Activated CD4-positive, CD25-positive, alpha-beta regulatory T cell treated with anti-CD3 and anti-CD28 coated beads, Interleukin-2, amount 50 U/mL, for 16 hours (primary cell): ENCODE measurements around the gene CSAD.
"Not testable (repeated sequence)": the region's sequence is repeated elsewhere in the genome, so short reads cannot be mapped to it uniquely, and the experiment has no call there.

Experiments
- DNase-seq: peaks from one replicate; pipeline ENCODE4 v3.0.0-alpha.2; 2020; ENCODE audit warnings: low read depth, low spot score

The CSAD gene

DNA sequence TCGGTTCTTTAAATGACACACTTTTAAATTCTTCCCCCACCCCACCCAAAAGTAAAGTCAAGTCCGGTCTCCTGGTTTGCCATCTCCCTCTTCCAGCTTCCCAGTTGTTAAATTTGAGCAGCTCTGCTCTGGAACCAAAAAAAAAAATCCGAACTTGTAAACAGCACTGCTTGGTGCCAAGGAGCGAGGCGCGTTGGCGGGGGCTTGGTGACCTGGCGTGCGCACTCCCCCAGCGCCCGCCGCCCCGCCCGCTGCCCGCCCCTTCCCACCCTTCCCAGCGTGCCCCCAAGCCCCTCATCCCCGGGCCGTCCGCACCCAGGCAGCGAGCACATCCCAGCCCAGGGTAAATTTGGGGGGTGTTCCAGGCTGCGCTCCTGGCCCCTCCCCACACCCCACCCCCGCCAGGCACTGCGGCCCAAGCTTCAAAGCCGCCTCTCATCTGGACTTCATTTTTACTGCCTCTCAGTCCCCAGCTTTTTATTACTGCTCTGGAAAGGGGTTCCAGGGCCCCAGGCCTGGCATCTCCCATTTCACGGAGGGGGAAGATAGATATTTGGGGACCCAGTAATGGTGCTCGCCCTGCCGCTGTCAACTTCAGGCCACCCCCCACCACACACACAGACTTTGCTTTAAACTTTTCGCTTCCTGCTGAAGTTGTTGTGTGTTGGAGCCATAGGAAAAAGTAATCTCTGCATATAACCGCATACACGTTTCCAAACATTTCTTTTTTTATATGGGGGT is 38.0 kb upstream of the CSAD start:
- DNase-seq: no peak

DNA sequence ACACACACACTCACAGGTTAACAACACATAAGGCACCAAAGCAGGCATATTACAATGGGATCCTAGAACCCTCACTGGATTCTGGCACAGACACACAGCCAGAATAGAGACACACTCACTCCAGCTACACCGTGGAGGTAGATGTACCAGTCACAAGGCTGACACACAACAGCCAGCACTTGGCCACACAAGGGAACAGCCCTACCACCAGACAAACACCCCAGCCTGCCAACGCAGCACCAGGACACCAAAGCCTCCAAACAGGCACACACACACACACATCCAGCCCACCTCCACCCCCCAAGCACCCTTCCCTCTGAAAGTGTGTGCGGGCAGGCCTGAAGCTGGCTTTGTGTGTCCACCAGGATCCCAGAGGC is 37.2 kb upstream of the CSAD start:
- DNase-seq: no peak

DNA sequence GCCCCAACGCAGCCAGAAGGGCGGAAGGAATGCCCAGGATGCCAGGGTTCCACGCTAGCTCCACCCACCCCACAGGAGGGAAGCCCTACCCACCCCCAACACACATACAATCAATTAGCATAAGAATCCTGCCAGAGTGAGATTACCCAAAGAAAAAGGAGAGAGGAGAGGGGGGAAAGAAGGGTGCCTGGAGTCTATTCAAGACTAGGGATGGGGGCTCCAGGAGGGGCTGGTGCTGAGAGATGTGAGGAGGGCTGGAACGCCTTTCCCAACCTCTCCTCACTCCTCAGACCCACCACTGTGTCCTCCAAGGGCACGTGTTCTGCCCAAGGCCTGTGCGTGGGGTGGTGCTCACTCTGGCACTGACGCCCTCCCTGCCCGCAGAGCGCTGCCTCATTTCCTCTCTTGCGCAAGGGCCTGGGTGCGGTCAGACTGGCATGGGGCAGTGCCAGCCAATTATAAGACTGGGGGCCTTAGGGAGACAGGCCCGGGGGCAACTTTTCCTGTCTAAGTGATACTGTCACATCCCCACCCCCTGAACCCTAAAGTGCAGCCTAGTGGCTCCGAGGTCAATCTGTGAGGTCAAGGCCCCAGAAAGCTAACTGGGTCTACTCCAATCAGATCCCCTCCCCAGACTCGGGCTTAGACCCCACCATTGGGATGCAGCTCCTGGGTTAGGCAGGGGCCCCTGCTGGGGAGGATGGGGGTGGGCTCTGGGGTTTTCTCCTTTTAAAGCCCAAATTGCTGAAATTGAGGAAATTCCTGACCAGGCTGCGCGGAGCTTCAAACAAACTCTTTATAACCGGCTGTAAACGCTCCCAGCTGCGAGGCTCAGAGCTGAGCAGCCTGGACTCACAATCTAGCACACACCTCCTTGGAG is 36.6 kb upstream of the CSAD start:
- DNase-seq: no peak

DNA sequence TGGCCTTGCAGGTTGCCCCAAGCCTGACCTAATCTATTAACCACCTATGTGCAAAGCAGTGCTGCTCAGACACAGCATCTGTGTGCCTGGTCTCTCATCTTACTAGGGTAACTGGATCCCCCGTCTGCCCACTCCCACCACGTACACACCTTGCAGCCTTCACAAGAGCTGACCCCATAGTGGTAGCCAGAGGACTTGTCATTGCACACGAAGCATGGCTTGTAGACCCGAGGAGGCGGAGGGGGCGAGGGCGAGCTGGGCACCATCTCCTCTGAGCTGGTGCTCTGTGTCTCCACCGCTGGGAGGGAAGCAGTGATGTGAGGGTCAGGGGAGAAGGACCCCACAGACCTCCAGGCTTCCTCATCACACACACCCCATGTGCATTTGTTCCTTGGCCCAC is 34.8 kb upstream of the CSAD start:
- DNase-seq: no peak

DNA sequence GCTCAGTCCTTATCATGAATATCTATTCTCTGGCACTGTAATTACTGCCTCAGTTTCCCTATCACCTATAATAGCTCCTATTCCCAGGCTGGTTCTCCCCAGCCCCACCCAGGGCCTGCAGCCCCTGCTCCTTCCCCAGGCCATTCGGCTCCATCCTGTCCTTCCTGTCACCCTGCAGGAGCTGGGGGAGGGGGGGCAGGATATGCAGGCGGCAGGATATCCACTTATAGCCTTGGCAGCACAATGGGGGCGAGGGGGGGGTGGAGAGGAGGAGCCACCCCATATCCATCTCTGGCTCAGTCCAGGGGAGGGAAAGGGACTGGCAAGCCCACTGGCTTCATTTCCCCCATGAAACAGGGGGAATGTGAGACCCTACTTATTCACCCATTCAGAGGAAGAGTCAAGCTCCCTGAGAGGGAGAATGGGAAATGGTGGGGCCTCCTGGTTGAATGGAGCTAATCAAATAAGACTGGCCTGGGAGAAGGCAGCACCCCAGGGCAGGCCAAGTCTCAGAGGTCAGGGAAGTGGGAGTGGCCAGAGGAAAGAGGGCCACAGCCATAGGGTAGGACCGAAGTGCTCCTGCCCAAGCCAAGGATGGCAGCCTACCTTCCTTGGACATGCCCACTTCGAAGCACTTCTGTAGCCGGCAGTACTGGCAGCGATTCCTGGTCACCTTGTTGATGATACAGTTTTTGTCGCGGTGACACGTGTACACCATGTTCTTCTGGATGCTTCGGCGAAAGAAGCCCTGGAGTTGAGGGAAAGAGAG is 34.1 kb upstream of the CSAD start:
- DNase-seq: no peak

DNA sequence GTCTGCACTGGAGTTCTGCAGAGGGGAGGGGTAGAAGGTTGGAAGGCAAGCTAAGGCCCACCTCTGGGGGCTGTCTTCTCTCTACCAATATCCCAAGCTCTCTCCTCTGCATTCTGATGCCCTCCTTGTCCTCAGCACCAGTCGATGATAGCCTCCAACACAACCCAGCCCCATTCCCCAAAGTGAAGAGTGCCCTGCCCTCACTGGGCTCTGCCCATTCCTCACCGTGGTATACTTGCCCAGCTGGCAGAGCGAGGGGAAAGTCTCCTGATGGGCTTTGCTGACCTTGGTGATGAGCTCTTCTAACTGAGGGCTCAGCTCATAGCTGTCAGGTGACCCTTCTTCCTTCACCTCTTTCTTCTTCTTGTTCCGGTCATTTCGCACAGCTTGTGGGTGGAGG is 33.5 kb upstream of the CSAD start:
- DNase-seq: no peak

DNA sequence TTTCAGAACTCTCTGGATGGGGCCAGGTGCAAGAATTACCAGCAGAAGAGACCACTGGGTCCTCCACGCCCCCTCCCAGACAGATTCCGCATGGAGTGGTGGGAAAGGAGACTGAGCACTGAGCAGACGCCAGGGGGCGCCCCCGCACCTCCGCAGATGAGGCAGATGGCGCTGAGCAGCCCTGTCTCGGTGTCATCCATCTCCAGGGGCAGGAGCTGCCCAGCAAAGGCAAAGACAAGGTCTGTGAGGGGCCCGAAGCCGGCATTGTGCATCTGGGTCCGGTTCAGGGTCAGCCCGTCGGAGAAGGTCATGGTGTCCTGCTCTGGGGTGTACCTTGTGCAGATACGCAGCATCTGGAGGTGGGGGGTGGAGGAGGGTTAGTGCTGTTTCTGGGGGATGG is 32.6 kb upstream of the CSAD start:
- peak; percentile 65 for DNase-seq

DNA sequence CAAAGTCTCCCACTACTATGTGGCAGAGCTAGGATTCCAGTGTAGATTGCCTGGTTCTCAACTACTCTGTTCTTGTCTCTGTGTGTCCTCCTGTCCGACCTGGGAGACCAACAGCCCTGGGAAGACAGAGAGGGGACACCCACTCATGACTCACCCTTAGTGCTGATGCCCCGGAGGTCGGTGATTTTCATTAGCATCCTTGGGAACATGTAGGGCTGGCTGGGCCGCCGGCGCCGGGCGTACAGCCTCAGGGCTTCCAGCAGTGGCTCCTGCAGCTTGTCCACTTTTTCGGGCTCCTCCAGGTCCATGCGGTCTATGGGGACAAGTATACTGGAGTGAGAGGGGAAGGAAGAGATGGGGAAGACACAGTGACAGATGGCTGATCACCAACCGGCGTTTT is 32.2 kb upstream of the CSAD start:
- DNase-seq: no peak

DNA sequence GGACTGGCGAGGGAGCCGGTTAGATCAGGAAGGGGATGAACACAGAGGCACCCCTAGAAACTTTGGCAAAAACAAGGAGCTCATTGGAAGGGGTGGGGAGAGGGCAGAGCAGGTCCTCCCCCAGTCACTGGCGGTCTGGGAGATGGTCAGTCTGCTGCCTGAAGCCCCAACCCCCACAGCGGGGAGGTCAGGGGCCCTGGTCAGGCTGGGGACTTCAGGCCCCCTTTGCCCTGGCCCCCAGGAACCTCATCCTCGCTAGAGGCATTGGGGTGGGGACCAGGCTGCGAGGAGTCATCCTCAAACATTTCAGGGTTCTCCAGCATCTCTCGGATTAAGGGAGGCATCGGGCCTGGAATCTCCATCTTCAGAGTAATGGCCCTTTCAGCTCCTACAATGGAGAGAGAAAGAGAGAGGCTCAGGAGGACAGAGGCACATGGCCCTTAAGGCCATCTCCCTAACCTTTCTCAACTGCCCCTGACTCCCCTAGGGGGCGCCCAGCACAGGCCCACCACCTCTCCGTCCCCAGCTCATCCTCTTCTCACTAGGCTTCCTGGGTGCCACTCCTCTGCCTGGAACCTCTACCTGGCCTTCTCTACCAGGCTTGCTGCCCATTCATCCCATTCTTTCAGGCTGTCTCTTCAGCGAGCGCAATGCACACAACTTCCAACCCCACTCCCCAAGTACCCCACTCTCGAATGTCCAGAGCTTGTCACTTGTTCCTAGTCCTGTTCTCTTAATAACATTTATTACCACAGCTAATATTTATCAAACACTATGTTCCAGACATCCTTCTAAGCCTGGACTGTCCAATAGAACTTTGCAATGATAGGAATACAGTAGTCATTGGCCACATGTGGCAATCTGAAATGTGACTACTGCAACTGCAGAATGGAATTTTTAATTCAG is 31.0 kb upstream of the CSAD start:
- DNase-seq: no peak

DNA sequence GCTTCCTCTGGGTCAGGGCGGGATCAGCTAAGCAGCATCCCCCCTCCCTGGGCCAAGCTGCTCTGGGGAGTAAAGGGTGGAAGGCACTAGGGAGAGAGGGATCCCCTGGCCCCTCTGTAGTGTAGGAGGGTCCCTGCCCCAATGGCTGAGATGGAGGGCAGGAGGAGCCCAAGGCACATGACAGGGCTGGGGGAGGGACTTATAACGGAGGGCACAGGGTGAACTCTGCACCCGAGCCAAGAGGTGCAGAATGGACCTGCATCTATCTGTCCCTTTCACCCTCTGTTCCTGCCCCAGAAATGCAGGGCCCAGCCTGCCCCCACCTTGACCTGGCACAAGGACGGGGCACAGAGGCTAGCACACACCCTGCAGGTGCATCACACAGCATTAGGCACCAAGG is 30.1 kb upstream of the CSAD start:
- no peak for DNase-seq

DNA sequence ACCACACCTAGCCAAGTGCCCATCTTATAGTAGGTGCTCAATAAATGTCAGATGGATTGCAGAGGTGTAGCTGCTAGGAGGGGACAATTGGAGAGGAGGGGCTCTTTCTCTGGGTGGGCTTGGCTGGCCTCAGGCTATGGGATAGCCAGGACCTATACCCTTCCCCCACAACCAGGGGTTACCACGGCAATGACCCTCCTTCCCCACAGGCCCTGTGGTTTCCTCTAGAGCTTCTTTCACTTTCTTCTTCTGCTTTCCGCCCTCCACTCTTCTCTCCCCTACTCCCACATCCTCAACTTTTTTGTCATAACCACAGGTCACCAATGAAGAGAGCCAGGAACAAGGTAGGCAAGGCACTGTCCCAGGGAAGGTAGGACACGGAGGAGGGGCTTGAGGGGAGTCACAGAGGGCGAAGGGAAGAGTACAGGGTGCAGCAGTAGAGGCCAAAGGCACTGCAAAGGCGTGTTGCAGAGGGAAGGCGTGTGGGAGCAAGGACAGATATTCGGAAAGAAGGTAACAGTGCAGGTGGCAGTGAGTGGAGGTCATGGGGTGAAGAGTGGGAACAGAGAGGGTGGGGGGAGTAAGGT is 28.2 kb upstream of the CSAD start:
- no peak for DNase-seq

DNA sequence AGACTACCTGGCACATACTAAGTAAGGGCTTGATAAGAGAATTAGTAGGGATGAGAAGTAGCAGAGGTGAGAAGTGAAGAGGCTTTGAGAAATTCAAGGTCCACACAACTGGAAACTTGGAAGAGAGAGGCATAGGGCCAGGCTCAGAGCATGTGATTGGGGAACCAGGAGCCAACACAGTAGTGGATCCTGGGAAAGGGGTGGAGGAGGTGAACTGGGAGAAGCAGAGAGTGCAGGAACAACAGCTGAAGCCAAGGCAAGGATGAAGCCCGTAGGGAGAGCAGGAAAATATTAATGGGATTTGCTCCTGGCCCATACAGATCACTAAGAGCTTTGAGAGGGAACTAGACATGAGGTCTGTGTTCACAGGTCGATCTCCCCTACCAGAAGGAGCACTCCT is 27.7 kb upstream of the CSAD start:
- DNase-seq: no peak

DNA sequence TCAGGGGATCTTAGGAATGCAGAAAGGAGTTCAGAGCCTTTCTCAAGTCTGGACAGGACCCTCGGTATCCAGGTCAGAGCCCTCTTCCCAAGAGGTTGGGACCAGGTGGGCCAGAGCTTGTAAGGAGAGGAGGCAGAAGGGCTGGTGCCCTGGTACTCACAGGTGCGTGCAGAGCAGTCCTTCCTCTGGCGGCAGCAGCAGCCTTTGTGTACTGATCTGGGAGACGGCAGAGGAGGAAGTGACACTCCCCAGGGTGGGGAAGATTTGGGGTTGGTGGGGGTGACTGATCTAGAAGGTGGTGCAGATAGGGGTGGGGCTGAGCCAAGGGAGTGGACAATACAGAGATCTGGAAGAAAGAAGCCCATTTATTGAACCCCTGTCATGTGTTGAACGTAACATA is 26.3 kb upstream of the CSAD start, which contains the start of gene ITGB7:
TSS of gene ITGB7 (minus strand) at position 210 of the 400 bp plus-strand sequence. CDS start 6,808 bp downstream, outside the sequence.
- peak; percentile 44 for DNase-seq

DNA sequence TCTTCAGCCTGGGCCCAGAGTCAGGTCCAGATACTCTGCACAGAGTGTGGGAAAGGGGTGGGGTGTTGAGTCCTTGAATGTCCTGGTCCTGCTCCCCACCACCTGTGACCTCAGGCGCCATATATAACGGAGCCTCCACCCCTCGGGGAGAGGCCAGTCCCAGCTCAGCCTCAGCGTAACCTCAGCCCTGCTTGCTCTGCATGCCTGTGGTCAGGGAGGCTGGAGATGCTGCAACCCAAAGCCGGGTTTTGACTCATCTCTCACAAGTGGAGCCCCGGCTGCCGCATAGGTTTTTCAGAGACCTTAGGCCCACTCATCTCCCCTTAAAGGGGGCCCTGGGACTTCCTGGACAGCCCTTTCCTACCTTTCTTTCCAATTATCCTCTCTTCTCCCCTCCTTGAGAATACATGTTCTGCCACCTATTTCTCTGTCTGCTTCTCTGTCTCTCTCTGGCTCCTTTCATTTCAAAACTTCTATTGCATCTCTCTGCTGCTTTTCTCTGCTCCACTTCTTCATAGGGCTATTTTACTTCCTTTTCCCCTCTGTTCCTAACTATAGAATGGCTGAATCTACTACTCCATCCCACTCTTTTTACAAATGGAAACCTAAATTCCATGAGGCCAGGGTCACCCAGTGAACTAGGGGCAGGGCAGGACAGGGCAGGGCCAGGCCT is 25.2 kb upstream of the CSAD start:
- peak; percentile 18 for DNase-seq

DNA sequence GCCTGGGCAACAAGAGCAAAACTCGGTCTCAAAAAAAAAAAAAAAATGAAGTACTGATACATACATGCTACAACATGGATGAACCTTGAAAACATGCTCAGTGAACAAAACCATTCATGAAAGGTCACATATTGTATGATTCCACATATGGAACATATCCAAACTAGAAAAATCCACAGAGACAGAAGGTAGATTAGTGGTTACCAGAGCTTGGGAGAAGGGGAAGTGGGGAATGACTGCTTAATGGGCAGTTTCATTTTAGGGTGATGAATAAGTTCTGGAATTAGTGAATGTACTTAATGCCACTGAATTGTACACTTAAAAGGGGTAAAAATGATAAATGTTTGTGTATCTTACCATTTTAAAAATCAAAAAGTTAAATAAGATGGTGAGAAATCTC is 23.6 kb upstream of the CSAD start:
- DNase-seq: no peak

DNA sequence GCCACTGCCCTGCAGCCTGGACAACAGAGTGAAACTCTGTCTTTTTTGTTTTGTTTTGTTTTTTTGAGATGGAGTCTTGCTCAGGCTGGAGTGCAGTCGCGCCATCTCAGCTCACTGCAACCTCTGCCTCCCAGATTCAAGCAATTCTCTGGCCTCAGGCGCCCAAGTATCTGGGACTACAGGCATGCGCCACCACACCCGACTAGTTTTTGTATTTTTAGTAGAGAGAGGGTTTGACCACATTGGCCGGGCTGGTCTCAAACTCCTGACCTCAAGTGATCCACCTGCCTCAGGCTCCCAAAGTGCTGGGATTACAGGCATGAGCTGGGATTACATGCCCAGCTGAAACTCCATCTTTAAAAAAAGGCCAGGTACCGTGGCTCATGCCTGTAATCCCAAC is 21.6 kb upstream of the CSAD start:
- DNase-seq: not testable (repeated sequence)

DNA sequence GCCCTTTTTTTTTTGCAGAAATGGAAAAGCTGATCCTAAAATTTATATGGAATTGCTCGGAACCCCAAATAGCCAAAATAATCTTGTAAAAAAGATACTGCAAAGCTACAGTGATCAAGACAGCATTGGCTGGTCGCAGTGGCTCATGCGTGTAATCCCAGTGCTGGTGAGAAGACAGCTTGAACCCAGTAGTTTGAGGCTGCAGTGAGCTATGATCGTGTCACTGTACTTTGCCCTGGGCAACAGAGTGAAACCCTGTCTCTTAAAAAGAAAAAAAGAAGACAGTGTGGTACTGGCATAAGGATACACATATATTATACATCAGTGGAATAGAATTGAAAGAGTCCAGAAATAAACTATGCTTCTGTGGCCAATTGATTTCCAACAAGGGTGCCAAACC is 20.9 kb upstream of the CSAD start:
- DNase-seq: no peak

DNA sequence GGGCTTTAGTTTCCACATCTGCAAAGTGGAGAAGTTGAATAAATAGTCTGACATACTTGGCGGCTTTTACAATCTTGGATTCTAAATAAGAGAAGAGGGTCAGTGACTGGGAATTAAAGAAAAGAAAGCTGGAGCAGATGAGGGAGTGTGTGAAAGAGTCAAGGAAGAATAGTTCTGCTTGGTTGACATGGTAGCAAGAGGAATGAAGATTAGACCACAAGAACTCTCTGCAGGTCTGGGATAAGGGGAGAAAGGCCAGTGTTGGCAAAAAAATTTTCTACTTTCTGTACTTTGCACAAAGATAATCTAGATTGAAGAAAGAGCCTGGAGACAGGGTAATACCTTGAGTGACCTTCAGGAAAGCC is 20.4 kb upstream of the CSAD start:
- DNase-seq: no peak

DNA sequence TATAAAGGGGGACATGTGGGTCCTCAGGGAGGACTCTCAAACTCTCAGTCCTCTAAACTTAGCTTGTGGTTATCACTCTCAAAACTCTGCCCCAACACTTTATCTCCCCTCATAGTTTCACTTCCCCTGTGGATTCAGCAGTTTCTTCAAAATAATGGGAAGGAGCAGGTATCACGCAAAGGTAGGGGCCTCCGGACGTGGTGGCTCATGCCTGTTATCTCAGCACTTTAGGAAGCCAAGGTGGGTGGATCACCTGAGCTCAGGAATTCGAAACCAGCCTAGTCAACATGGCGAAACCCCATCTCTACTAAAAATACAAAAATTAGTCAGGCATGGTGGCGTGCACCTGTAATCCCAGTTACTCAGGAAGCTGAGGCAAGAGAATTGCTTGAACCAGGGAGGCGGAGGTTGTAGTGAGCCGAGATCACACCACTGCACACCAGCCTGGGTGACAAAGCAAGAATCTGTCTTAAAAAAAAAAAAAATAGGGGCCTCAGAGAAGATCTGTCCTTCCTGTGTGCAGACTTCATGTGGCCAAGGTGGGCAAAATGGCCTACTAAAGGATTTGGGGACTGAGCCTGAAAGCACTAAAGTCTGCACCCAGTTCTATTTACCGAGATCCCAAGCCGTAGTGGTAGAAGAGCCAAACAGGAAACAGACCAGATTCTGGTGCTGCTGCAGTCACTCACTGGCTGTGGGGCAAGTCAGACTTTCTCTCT is 19.9 kb upstream of the CSAD start:
- no peak for DNase-seq

DNA sequence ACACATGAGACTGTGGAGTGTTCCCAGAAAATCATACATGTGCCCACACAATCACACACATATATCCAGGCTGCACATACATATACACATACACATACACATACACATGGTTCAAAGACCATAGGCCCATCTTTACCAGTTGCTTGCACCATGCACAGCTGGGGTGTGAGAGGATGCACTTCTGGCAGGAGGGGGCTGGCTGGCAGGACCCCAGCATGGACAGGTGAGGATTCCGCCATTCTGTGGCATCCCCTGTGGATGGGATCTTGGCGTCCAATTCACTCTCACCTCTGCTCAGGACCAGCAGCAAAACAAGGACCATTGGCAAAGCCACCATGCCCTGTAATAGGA is 19.4 kb upstream of the CSAD start:
- no peak for DNase-seq
